CD4-positive, CD25-positive, alpha-beta regulatory T cell (primary cell): ENCODE data around the gene CCDC178. TPM values are rescaled to one million over a fixed set of nuclear protein-coding genes. Genes with fewer than 3 reads are reported as not detected.

Experiments used
- ATAC-seq, 2 donors: fragments of 150-1000 bp; cut with Tn5 transposase; one replicate each; pipeline ENCODE4 v1.10.0; 2021; ENCODE audit warnings: low read depth in 2 of 2, moderate number of reproducible peaks in 2 of 2, moderate library complexity in 1 of 2
- DNase-seq, 3 donors: peaks; one replicate each; pipeline versions ENCODE4 v3.0.0 to v3.0.0-alpha.2; 2012 to 2022; ENCODE audit warnings: mixed read lengths in 1 of 3
- H3K27ac ChIP-seq: one replicate; pipeline ENCODE4 v1.7.0; 2013; ENCODE audit warnings: mild to moderate bottlenecking, low read length; ENCODE audit not compliant: insufficient read depth, poor library complexity, severe bottlenecking
- H3K27me3 ChIP-seq: one replicate; pipeline ENCODE4 v1.7.0; 2013; ENCODE audit warnings: low read length; ENCODE audit not compliant: control insufficient read depth, insufficient read depth
- H3K36me3 ChIP-seq: one replicate; pipeline ENCODE4 v1.7.0; 2013; ENCODE audit warnings: mild to moderate bottlenecking, low read length, moderate library complexity; ENCODE audit not compliant: control insufficient read depth, insufficient read depth
- H3K4me1 ChIP-seq: 2 replicates; pipeline ENCODE4 v1.7.0; 2013; ENCODE audit warnings: mild to moderate bottlenecking, low read length; ENCODE audit not compliant: insufficient read depth, control insufficient read depth, poor library complexity, severe bottlenecking
- H3K4me3 ChIP-seq: one replicate; pipeline ENCODE4 v1.7.0; 2013; ENCODE audit warnings: low read depth, mild to moderate bottlenecking, low read length, moderate library complexity
- H3K9me3 ChIP-seq, 2 experiments: 1 replicate in 1 of 2; 2 replicates in 1 of 2; pipeline ENCODE4 v1.7.0; 2013; ENCODE audit warnings: low read length in 2 of 2, mild to moderate bottlenecking in 1 of 2, moderate library complexity in 1 of 2; ENCODE audit not compliant: control insufficient read depth in 2 of 2
- H3K27ac Mint-ChIP-seq, 3 donors: one replicate each; pipeline ENCODE4 v1.8.0; 2020 to 2022; ENCODE audit warnings: mild to moderate bottlenecking in 3 of 3, mixed read lengths in 3 of 3, moderate library complexity in 2 of 3
- H3K27me3 Mint-ChIP-seq: one replicate; pipeline ENCODE4 v1.8.0; 2022; ENCODE audit warnings: mild to moderate bottlenecking, mixed read lengths
- H3K36me3 Mint-ChIP-seq: one replicate; pipeline ENCODE4 v1.8.0; 2020; ENCODE audit warnings: mixed read lengths
- H3K4me1 Mint-ChIP-seq, 4 donors: one replicate each; pipeline ENCODE4 v1.8.0; 2020 to 2022; ENCODE audit warnings: mixed read lengths in 4 of 4, mild to moderate bottlenecking in 1 of 4
- H3K4me3 Mint-ChIP-seq, 4 donors: one replicate each; pipeline ENCODE4 v1.8.0; 2020 to 2022; ENCODE audit warnings: mild to moderate bottlenecking in 4 of 4, mixed read lengths in 4 of 4, moderate library complexity in 3 of 4
- H3K9me3 Mint-ChIP-seq, 7 donors: one replicate each; pipeline ENCODE4 v1.8.0; 2020 to 2022; ENCODE audit warnings: mixed read lengths in 7 of 7, mild to moderate bottlenecking in 3 of 7, moderate library complexity in 2 of 7
- polyA plus RNA-seq, 4 donors: library from polyadenylated mRNA; unstranded; fragments of 300-500 nt; fragmentation: Illumina TruSeq; gene quantifications; one replicate each; pipeline ENCODE4 v1.2.3, GENCODE V29; 2021
- total RNA-seq: library from RNA; stranded (reverse); gene quantifications from one replicate; pipeline ENCODE4 v1.2.3, GENCODE V29; 2022

CCDC178 gene
- total and polyA plus RNA-seq, 5 donors from 2014 or later = not detected

DNA sequence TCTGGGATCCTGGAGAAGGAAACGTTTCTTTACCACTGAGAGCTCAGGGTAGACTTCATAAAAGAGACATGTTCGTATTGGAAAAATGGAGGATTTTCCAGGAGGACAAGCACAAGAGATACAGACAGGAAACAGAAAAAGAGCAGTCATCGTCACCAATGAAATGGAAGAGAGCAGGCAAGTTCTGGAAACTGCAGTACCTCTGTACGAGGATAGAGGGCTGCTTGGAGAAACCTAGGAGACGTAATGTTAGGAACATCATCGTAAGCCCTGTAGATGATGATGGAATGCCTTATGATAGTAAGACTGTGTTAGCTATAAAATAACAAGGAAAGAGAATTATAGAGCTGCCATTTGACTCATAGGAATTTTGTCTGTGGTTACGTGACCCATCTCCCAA lies 546.6 kb downstream of the CCDC178 start:
- Mint-ChIP-seq H3K9me3 (peaks cover 0 to 18% (median 6%) of the 10 kb centered on the region in 7 donors), H3K27ac (no peak overlapping the region), H3K4me3 (no peak overlapping the region), H3K4me1 (no peaks in the 10 kb centered on the region), H3K27me3 (no peaks in the 10 kb centered on the region), H3K36me3 (no peaks in the 10 kb centered on the region)
- H3K27ac ChIP-seq = no peak overlapping the region
- H3K9me3 ChIP-seq = peaks cover 2 to 4% of the 10 kb centered on the region in 2 experiments
- no peaks in the 10 kb centered on the region for H3K4me1 ChIP-seq
- no peak for ATAC-seq
- H3K4me3 ChIP-seq = no peak overlapping the region
- no peak for DNase-seq
- H3K36me3 ChIP-seq = no peaks in the 10 kb centered on the region
- no peaks in the 10 kb centered on the region for H3K27me3 ChIP-seq

GRCh38 chr18:32891797-32892196 lies 548.7 kb downstream of the CCDC178 start:
- H3K4me1 Mint-ChIP-seq = no peaks in the 10 kb centered on the region
- H3K4me3 Mint-ChIP-seq = no peak overlapping the region
- ATAC-seq (no peak), DNase-seq (no peak)
- no peaks in the 10 kb centered on the region for H3K36me3 ChIP-seq
- no peaks in the 10 kb centered on the region for H3K27me3 ChIP-seq
- no peaks in the 10 kb centered on the region for H3K9me3 ChIP-seq
- H3K27ac ChIP-seq = no peak overlapping the region
- no peak overlapping the region for H3K27ac Mint-ChIP-seq
- no peaks in the 10 kb centered on the region for H3K36me3 Mint-ChIP-seq
- no peaks in the 10 kb centered on the region for H3K4me1 ChIP-seq
- H3K27me3 Mint-ChIP-seq = no peaks in the 10 kb centered on the region
- peaks cover 0 to 15% (median 3%) of the 10 kb centered on the region in 7 donors for H3K9me3 Mint-ChIP-seq
- H3K4me3 ChIP-seq = no peak overlapping the region

GRCh38 chr18:32891130-32891529 lies 549.4 kb downstream of the CCDC178 start:
- DNase-seq (no peak), ATAC-seq (no peak)
- Histone ChIP-seq H3K4me1 (no peaks in the 10 kb centered on the region), H3K27me3 (no peaks in the 10 kb centered on the region), H3K4me3 (no peak overlapping the region), H3K27ac (no peak overlapping the region), H3K36me3 (no peaks in the 10 kb centered on the region), H3K9me3 (no peaks in the 10 kb centered on the region)
- Mint-ChIP-seq H3K27me3 (no peaks in the 10 kb centered on the region), H3K4me3 (no peak overlapping the region), H3K27ac (no peak overlapping the region), H3K36me3 (no peaks in the 10 kb centered on the region), H3K4me1 (no peaks in the 10 kb centered on the region), H3K9me3 (peaks cover 0 to 12% (median 2%) of the 10 kb centered on the region in 7 donors)

- DNase-seq (no peak), ATAC-seq (no peak)
- Mint-ChIP-seq H3K27ac (no peak overlapping the region), H3K36me3 (no peaks in the 10 kb centered on the region), H3K27me3 (no peaks in the 10 kb centered on the region), H3K4me3 (no peak overlapping the region), H3K4me1 (no peaks in the 10 kb centered on the region), H3K9me3 (peaks cover 0 to 11% (median under 1%) of the 10 kb centered on the region in 7 donors)
- no peaks in the 10 kb centered on the region for H3K27me3 ChIP-seq
- H3K36me3 ChIP-seq = no peaks in the 10 kb centered on the region
- H3K4me3 ChIP-seq = no peak overlapping the region
- H3K9me3 ChIP-seq = no peaks in the 10 kb centered on the region
- no peaks in the 10 kb centered on the region for H3K4me1 ChIP-seq
- no peak overlapping the region for H3K27ac ChIP-seq
Observed at GRCh38 chr18:32889615-32890593, 550.6 kb downstream of the CCDC178 start.

GRCh38 chr18:32888306-32888705 lies 552.2 kb downstream of the CCDC178 start:
- Histone ChIP-seq H3K27ac (no peak overlapping the region), H3K9me3 (no peaks in the 10 kb centered on the region), H3K27me3 (no peaks in the 10 kb centered on the region), H3K4me3 (no peak overlapping the region), H3K4me1 (no peaks in the 10 kb centered on the region), H3K36me3 (no peaks in the 10 kb centered on the region)
- no peaks in the 10 kb centered on the region for H3K27me3 Mint-ChIP-seq
- no peaks in the 10 kb centered on the region for H3K36me3 Mint-ChIP-seq
- H3K4me1 Mint-ChIP-seq = no peaks in the 10 kb centered on the region
- no peak overlapping the region for H3K4me3 Mint-ChIP-seq
- H3K27ac Mint-ChIP-seq = no peak overlapping the region
- DNase-seq (no peak), ATAC-seq (no peak)
- peaks cover 0 to 7% (median 0%) of the 10 kb centered on the region in 7 donors for H3K9me3 Mint-ChIP-seq

Other genes starting within 250 kb of the CCDC178 start
- not detected for gene ASXL3, start 137.5 kb upstream of the CCDC178 start, total RNA-seq
- not detected for gene ASXL3, start 137.5 kb upstream of the CCDC178 start, polyA plus RNA-seq